Activated CD4-positive, alpha-beta memory T cell treated with anti-CD3 and anti-CD28 coated beads for 36 hours (primary cell): ENCODE measurements around the gene HYAL3. TPM values are rescaled to one million over a fixed set of nuclear protein-coding genes. Genes with fewer than 3 reads are reported as not detected.
"Not testable (repeated sequence)": the region's sequence is repeated elsewhere in the genome, so short reads cannot be mapped to it uniquely, and the experiment has no call there.

Source experiments
- CTCF ChIA-PET: fragments of 350-600 bp; sonication (Branson Sonifier 250); formaldehyde crosslinking; loops from one replicate; lab custom pipeline; 2021; ENCODE audit warnings: antibody characterized with exemption, inconsistent platforms; lab: Charles Lee
- POLR2A ChIA-PET: fragments of 350-600 bp; sonication (Branson Sonifier 250); formaldehyde crosslinking; loops from one replicate; lab custom pipeline; 2021; ENCODE audit warnings: antibody characterized with exemption; lab: Charles Lee
- DNase-seq: peaks from one replicate; pipeline ENCODE4 v3.0.0-alpha.2; 2020
- H3K27ac Mint-ChIP-seq: one replicate; pipeline ENCODE4 v1.8.0; 2021; ENCODE audit warnings: mixed read lengths
- H3K27me3 Mint-ChIP-seq: one replicate; pipeline ENCODE4 v1.8.0; 2021; ENCODE audit warnings: mixed read lengths
- H3K36me3 Mint-ChIP-seq: one replicate; pipeline ENCODE4 v1.8.0; 2021; ENCODE audit warnings: mixed read lengths
- H3K4me1 Mint-ChIP-seq: one replicate; pipeline ENCODE4 v1.8.0; 2021; ENCODE audit warnings: low read depth, mixed read lengths
- H3K4me3 Mint-ChIP-seq: one replicate; pipeline ENCODE4 v1.8.0; 2021; ENCODE audit warnings: mild to moderate bottlenecking, mixed read lengths
- H3K9me3 Mint-ChIP-seq: one replicate; pipeline ENCODE4 v1.8.0; 2021; ENCODE audit warnings: mixed read lengths
- intact Hi-C: fragments of 100-400 bp; cut with micrococcal nuclease; formaldehyde crosslinking; loops from one replicate; pipeline ENCODE4 v1.15.1; 2023
- total RNA-seq, 2 experiments: library from RNA; stranded (reverse); gene quantifications; one replicate each; pipeline ENCODE4 v1.2.3, GENCODE V29; 2021

The HYAL3 gene
- total RNA-seq, 2 experiments from 2014 or later = 2.5 to 4.0 TPM

DNA sequence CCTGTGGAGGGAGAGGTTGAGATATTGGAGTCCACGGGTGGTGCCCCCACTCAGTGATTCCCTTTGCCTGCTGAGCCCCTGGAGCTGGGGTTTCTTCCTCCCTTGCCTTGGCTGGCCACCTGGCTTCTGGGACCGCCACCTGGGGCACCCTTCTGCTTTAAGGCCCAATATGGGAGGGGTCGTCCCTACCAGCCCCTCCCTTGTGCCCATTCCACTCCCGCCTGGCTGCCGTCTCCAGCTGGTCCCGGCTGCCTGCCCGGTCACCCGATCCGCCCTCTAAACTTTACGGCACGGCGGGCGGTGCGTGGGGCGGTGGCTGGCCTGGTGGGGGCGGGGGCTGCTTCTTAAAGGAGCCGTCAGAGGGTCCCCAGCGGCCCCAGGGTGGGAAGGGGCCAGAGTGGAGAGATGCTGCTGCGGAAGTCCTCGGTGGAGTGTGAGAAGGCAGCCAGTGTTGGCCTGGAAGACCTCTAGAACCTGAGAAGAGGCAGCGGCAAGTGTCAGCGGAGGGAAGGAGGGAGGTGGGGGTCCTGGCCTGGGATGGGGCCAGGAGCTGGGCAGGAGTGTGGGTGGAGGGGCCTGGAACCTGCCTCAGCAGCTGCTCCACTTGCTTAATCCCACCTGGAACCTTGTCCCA is 31.8 kb downstream of the HYAL3 start:
- Mint-ChIP-seq H3K4me1 (peaks cover 4% of the 10 kb centered on the region), H3K27ac (no peak overlapping the region), H3K9me3 (no peaks in the 10 kb centered on the region), H3K4me3 (no peak overlapping the region), H3K36me3 (no peaks in the 10 kb centered on the region), H3K27me3 (no peaks in the 10 kb centered on the region)
- DNase-seq = no peak
- intact Hi-C loops = no loop called here
- CTCF ChIA-PET = interaction anchor here (0.6 to 1.7 kb wide), 5 partner anchors 21 to 135 kb away, joined by 3 to 8 read pairs (median 3); no protein-coding TSS in a partner anchor
- POLR2A ChIA-PET = interaction anchor here (1.5 kb wide), 1 partner anchor 21 kb away, joined by 6 read pairs; no protein-coding TSS in a partner anchor

DNA sequence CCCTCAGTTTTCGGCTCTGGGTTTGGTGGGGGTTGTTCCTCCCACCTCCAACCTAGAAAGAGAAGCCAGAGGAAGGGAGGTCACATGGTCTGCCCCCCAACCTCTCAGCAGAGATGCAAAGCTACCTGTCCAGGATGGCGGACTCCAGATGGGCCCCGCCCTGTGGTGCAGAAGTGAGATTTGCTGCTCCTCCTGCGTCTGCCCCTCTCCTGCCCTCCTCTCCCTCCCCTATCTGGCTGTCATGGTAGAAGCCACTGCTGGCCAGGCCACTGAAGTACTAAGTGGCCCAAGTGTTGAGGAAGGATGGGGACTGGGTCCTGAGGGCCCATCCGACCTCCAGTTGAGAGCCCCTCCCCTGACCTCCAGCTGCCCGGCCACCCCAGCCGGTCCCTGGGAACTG is 32.4 kb downstream of the HYAL3 start:
- intact Hi-C loops = no loop called here
- no peak for DNase-seq
- no peaks in the 10 kb centered on the region for H3K27me3 Mint-ChIP-seq
- peaks cover 3% of the 10 kb centered on the region for H3K4me1 Mint-ChIP-seq
- POLR2A ChIA-PET = interaction anchor here (1.5 kb wide), 1 partner anchor 21 kb away, joined by 6 read pairs; no protein-coding TSS in a partner anchor
- CTCF ChIA-PET = interaction anchor here (0.6 to 1.7 kb wide), 5 partner anchors 20 to 135 kb away, joined by 3 to 8 read pairs (median 3); no protein-coding TSS in a partner anchor
- no peak overlapping the region for H3K27ac Mint-ChIP-seq
- H3K36me3 Mint-ChIP-seq = no peaks in the 10 kb centered on the region
- no peaks in the 10 kb centered on the region for H3K9me3 Mint-ChIP-seq
- H3K4me3 Mint-ChIP-seq = no peak overlapping the region

DNA sequence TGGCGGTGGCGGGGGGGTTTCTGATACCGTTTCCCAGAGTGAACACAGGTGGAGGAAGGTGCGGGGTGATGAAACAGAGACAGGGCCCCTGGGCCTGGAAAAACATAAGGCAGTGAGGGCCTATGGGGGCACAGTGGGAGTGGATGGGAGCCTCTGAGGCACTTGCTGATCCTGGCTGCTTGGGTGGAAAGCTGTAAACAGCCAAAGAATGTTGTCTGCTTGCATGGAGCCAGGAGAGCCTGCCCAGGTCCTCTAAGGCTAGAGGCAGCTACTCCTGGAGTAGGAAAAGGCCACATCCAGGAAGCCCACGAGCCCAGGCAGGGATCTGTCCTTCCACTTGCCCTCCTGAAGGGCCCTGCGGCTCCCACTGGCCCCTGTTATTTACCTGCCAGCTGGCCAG is 33.2 kb downstream of the HYAL3 start:
- CTCF ChIA-PET = interaction anchor here (1.4 kb wide), 2 partner anchors 40 to 71 kb away, joined by 3 read pairs; no protein-coding TSS in a partner anchor
- intact Hi-C loops = no loop called here
- Mint-ChIP-seq H3K27me3 (no peaks in the 10 kb centered on the region), H3K27ac (no peak overlapping the region), H3K4me1 (no peaks in the 10 kb centered on the region), H3K9me3 (no peaks in the 10 kb centered on the region), H3K4me3 (no peak overlapping the region), H3K36me3 (no peaks in the 10 kb centered on the region)
- DNase-seq = no peak
- POLR2A ChIA-PET = interaction anchor here (1.5 kb wide), 1 partner anchor 20 kb away, joined by 6 read pairs; no protein-coding TSS in a partner anchor

DNA sequence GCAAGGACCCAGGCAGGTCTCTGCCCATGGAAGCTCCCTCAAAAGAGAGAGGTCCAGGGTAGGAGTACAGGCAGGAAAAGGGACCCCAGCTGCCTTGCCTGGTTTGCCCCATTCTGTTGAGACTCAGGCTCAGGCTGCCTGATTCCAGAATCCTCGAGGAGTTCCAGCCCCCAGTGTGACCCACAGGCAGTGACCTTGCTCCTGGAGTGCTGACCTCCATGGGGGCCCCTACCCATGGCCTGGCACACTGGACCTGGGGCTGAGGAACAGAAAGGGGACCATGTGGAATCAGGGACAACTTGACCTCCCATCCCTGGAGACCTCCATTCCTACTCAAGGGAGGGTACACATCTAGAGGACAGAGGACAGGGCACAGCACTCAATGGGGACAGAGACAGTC is 33.6 kb downstream of the HYAL3 start:
- intact Hi-C loops = no loop called here
- CTCF ChIA-PET = interaction anchor here (1.4 kb wide), 2 partner anchors 39 to 71 kb away, joined by 3 read pairs; no protein-coding TSS in a partner anchor
- no peak overlapping the region for H3K27ac Mint-ChIP-seq
- no peaks in the 10 kb centered on the region for H3K36me3 Mint-ChIP-seq
- H3K27me3 Mint-ChIP-seq = no peaks in the 10 kb centered on the region
- POLR2A ChIA-PET = interaction anchor here (1.3 to 1.5 kb wide), 2 partner anchors 17 to 19 kb away, joined by 4 to 6 read pairs; no protein-coding TSS in a partner anchor
- DNase-seq = no peak
- H3K4me1 Mint-ChIP-seq = no peaks in the 10 kb centered on the region
- no peak overlapping the region for H3K4me3 Mint-ChIP-seq
- H3K9me3 Mint-ChIP-seq = no peaks in the 10 kb centered on the region

DNA sequence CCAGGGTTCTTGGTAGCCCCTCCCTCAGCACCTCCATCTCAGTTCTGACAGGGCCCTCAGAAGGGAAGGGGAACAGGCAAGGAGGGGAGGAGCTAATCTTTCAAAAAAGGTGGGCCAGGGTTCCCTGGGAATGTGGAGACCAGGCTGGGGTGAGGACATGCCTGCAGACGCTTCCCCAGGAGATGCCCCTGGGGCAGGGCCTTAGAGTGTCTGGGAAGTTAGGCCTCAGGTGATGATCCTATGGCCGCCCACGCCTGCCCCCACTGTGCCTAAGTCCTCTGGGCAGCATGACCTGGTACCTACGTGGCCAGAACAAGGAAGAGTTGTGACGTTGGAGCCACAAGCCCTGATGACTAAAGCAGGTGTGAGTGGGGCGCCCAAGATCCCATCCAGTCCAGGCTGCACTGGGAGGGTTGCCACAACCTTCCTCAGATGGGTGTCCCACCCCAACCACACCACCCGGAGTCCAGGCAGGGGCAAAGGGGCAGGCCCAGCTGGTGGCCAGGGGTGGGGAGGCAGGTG is 34.2 kb downstream of the HYAL3 start:
- no peak for DNase-seq
- CTCF ChIA-PET = no interaction called here
- POLR2A ChIA-PET = interaction anchor here (1.3 kb wide), 1 partner anchor 17 kb away, joined by 4 read pairs; no protein-coding TSS in a partner anchor
- Mint-ChIP-seq H3K27me3 (no peaks in the 10 kb centered on the region), H3K4me3 (no peak overlapping the region), H3K36me3 (no peaks in the 10 kb centered on the region), H3K4me1 (no peaks in the 10 kb centered on the region), H3K9me3 (no peaks in the 10 kb centered on the region), H3K27ac (no peak overlapping the region)
- intact Hi-C loops = no loop called here

DNA sequence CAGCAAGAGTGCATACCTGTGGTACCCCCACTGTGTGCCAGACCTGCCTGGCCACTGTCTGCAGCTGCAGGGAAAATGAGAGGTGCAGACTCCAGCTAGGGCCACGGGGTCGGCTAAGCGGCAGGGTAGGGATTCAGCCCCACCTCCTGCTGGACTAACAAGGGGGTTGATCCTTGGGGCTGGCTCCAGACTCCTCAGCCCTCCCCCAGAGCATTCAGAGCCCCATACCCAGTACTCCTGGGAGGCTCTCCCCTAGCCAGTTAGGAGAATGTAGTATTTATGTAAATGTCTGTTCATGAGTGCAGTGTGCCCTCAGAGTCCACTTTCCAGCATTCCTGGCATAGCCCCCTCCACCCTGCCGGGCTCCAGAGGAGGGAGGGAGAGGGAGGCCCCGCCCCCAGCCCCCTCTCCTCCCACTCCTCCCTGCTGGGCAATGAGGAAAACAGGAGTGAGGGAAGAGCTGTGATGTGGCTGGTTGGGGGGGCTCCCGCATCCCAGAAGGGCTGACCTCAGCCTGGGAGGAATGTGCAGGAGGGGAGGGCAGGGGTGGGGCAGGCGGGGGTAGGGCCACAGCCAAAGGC is 34.7 kb downstream of the HYAL3 start:
- intact Hi-C loops = no loop called here
- H3K4me3 Mint-ChIP-seq = no peak overlapping the region
- H3K27me3 Mint-ChIP-seq = no peaks in the 10 kb centered on the region
- no peaks in the 10 kb centered on the region for H3K36me3 Mint-ChIP-seq
- POLR2A ChIA-PET = interaction anchor here (1.0 to 1.3 kb wide), 2 partner anchors 16 to 18 kb away, joined by 3 to 4 read pairs; no protein-coding TSS in a partner anchor
- no peaks in the 10 kb centered on the region for H3K9me3 Mint-ChIP-seq
- no peak overlapping the region for H3K27ac Mint-ChIP-seq
- no peak for DNase-seq
- H3K4me1 Mint-ChIP-seq = peaks cover 4% of the 10 kb centered on the region
- CTCF ChIA-PET = interaction anchor here (0.6 to 2.3 kb wide), 5 partner anchors 10 to 144 kb away, joined by 3 to 14 read pairs (median 5); no protein-coding TSS in a partner anchor

DNA sequence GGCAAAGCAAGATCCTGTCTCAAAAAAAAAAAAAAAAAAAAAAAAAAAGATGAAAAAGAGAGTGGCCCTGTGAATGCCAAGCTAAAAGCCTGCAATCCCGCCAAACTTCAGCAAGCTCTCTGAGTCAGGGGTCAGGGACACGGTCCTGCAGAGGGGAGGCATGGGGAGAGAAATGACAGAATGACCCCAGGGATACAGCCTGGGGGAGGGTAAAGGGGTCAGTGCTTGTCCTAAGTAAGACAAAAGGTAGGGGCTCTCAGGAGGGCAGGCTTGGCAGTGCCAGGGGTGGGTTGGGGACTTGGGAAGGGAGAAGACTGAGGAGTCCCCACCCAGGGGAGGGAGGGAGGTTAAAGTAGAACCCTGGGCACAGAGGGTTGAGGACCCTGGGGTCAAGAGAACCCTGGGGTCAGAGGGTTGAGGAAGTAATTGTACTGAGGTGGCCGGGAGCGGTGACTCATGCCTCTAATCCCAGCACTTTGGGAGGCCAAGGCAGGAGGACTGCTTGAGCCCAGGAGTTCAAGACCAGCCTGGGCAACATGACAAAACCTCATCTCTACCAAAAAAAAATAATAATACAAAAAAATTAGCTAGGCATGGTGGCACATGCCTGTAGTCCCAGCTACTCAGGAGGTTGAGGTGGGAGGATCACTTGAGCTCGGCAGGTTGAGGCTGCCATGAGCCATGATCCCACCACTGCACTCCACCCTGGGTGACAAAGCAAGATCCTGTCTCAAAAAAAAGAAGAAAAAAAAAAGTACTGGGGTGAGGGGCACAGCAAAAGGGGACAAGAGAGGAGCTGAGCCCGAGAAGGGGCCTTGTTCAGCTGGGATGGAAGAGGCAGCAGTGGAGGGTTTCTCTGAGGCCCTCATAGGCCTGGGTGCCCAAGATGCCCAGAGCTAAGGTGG is 35.5 kb downstream of the HYAL3 start:
- Mint-ChIP-seq H3K4me1 (peaks cover 4% of the 10 kb centered on the region), H3K4me3 (no peak overlapping the region), H3K27ac (no peak overlapping the region), H3K9me3 (no peaks in the 10 kb centered on the region), H3K36me3 (no peaks in the 10 kb centered on the region), H3K27me3 (no peaks in the 10 kb centered on the region)
- POLR2A ChIA-PET = interaction anchor here (0.9 to 1.1 kb wide), 3 partner anchors 9 to 65 kb away, joined by 3 to 4 read pairs (median 3); no protein-coding TSS in a partner anchor
- CTCF ChIA-PET = interaction anchor here (0.6 to 2.3 kb wide), 8 partner anchors 11 to 143 kb away, joined by 3 to 14 read pairs (median 4); no protein-coding TSS in a partner anchor
- intact Hi-C loops = no loop called here
- no peak for DNase-seq

DNA sequence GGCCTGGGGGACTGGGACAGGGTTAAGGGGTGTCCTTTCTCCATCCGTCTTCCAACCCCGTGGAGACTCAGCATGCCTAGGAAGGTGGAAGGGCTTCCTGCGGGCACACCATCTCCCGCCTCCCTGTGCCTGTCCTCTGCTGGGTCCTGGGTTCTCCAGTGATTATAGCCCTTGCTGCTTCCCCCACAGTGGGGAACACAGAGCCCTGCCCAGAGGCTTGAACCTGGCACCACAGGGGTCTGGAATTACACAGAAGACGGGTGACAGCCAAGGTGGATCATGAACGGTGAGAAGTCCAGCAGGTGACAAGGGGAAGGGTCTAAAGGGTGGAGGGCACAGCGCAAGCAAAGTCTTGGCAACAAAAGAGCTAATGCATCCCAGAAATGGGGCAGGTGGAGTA is 36.4 kb downstream of the HYAL3 start:
- CTCF ChIA-PET = interaction anchor here (1.1 to 2.3 kb wide), 4 partner anchors 11 to 37 kb away, joined by 3 to 14 read pairs (median 4); no protein-coding TSS in a partner anchor
- intact Hi-C loops = no loop called here

DNA sequence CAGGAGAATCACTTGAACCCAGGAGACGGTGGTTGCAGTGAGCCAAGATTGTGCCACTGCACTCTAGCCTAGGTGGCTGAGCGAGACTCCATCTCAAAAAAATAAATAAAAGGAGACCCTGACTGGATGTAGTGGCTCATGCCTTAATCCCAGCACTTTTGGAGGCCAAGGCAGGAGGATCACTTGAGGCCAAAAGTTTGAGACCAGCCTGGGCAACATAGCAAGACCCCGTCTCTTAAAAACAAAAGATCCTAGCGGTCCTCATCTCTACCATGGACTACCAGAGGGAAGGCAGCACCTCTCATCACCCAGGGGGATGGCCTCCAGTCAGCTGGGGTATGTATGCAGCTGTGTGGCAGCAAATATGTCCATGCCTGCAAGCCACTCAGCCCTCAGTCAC is 37.0 kb downstream of the HYAL3 start:
- H3K4me1 Mint-ChIP-seq, H3K4me3 Mint-ChIP-seq, H3K9me3 Mint-ChIP-seq, DNase-seq, H3K27me3 Mint-ChIP-seq, intact Hi-C loops, H3K27ac Mint-ChIP-seq: not testable (repeated sequence)
- peaks cover 13% of the 10 kb centered on the region for H3K36me3 Mint-ChIP-seq
- ChIA-PET CTCF (interaction anchor here (1.6 to 8.0 kb wide), 3 partner anchors 13 to 34 kb away, joined by 4 to 102 read pairs (median 14); no protein-coding TSS in a partner anchor), POLR2A (interaction anchor here (0.9 kb wide), 1 partner anchor 27 kb away, joined by 4 read pairs; the partner anchor contains the start of gene GNAI2)

More for the DNA sequence above, 36.4 kb downstream of the HYAL3 start:
- DNase-seq = no peak
- Mint-ChIP-seq H3K36me3 (peaks cover 8% of the 10 kb centered on the region), H3K27me3 (no peaks in the 10 kb centered on the region), H3K27ac (no peak overlapping the region), H3K9me3 (no peaks in the 10 kb centered on the region), H3K4me3 (no peak overlapping the region), H3K4me1 (peaks cover 4% of the 10 kb centered on the region)
- POLR2A ChIA-PET = interaction anchor here (0.9 to 1.1 kb wide), 2 partner anchors 9 to 64 kb away, joined by 3 to 4 read pairs; no protein-coding TSS in a partner anchor

DNA sequence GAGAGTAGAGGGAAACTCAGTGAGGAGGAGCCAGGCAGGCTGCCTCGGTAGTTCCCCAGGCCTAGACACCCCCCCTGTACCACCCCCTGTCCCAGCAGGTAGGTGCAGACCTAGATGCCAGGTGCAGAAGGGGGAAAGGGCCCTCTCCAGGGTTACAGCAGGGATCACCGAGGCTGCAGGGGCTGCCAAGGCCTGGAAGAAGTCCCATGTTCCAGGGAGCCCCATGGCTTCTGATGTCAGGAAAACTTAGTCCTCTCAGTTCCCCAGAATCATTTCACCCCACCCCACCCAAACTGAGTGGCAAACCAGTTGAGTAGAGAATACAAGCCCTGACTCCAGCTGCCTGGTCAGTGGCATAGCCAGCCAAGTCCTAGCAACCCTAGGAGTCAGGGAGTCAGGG is 37.7 kb downstream of the HYAL3 start:
- H3K27me3 Mint-ChIP-seq = no peaks in the 10 kb centered on the region
- peaks cover 20% of the 10 kb centered on the region for H3K36me3 Mint-ChIP-seq
- intact Hi-C loops = no loop called here
- no peaks in the 10 kb centered on the region for H3K9me3 Mint-ChIP-seq
- CTCF ChIA-PET = interaction anchor here (8.0 to 8.2 kb wide), 2 partner anchors 13 to 32 kb away, joined by 96 to 102 read pairs; no protein-coding TSS in a partner anchor
- H3K27ac Mint-ChIP-seq = no peak overlapping the region
- no peak overlapping the region for H3K4me3 Mint-ChIP-seq
- POLR2A ChIA-PET = interaction anchor here (0.9 kb wide), 1 partner anchor 26 kb away, joined by 4 read pairs; the partner anchor contains the start of gene GNAI2
- H3K4me1 Mint-ChIP-seq = peaks cover 6% of the 10 kb centered on the region
- no peak for DNase-seq
